H1 (cell line): ENCODE measurements around the gene ITGAV. TPM values are rescaled to one million over a fixed set of nuclear protein-coding genes. Genes with fewer than 3 reads are reported as not detected.

Source experiments
- CTCF ChIA-PET: fragments of 300-600 bp; sonication (Branson Sonifier 250); formaldehyde crosslinking; loops from one replicate; lab custom pipeline; 2021; ENCODE audit not compliant: partially characterized antibody; lab: Charles Lee
- POLR2A ChIA-PET: fragments of 300-600 bp; sonication (Branson Sonifier 250); formaldehyde crosslinking; loops from one replicate; lab custom pipeline; 2021; ENCODE audit warnings: inconsistent platforms; ENCODE audit not compliant: partially characterized antibody; lab: Charles Lee
- DNase-seq, 2 experiments: peaks; one replicate each; pipeline versions ENCODE4 v3.0.0 to v3.0.0-alpha.2; 2010 to 2022; ENCODE audit warnings: low spot score in 2 of 2, low read depth in 1 of 2, mixed read lengths in 1 of 2
- FAIRE-seq: peaks from 2 replicates; lab custom pipeline; 2011; peaks lifted over from hg19 to GRCh38; lab: Jason Lieb, UNC
- H2AFZ ChIP-seq: 2 replicates; pipeline ENCODE4 v1.8.1; 2012; ENCODE audit warnings: low read length, inconsistent platforms
- H2AK5ac ChIP-seq: 2 replicates; pipeline ENCODE4 v1.6.1; 2013; ENCODE audit warnings: low read depth, low read length
- H2BK120ac ChIP-seq: replicated peaks from 2 replicates; pipeline ENCODE3; 2013; ENCODE audit warnings: low read depth, low read length, inconsistent platforms
- H2BK12ac ChIP-seq: 2 replicates; pipeline ENCODE4 v1.6.1; 2013; ENCODE audit warnings: low read depth, low read length
- H2BK15ac ChIP-seq: 2 replicates; pipeline ENCODE4 v1.6.1; 2013; ENCODE audit warnings: low read length
- H2BK20ac ChIP-seq: 2 replicates; pipeline ENCODE4 v1.6.1; 2013; ENCODE audit warnings: low read length
- H2BK5ac ChIP-seq: 2 replicates; pipeline ENCODE4 v1.6.1; 2013; ENCODE audit warnings: low read depth, low read length
- H3K14ac ChIP-seq: 2 replicates; pipeline ENCODE4 v1.6.1; 2013; ENCODE audit warnings: inconsistent platforms; ENCODE audit not compliant: insufficient read length
- H3K18ac ChIP-seq: 2 replicates; pipeline ENCODE4 v1.6.1; 2013; ENCODE audit warnings: low read length; ENCODE audit errors: extremely low read depth
- H3K23ac ChIP-seq: 2 replicates; pipeline ENCODE4 v1.6.1; 2013; ENCODE audit warnings: inconsistent platforms; ENCODE audit not compliant: insufficient read length
- H3K23me2 ChIP-seq: 2 replicates; pipeline ENCODE4 v1.6.1; 2013; ENCODE audit warnings: low read depth, low read length
- H3K27ac ChIP-seq: 2 replicates; pipeline ENCODE4 v1.6.1; 2011; ENCODE audit warnings: low read depth, low read length, inconsistent platforms
- H3K27me3 ChIP-seq, 4 experiments: replicated peaks in 1 of 4; 1 replicate in 1 of 4; 2 replicates in 3 of 4; pipeline versions ENCODE4 v1.6.1 to v1.8.1; 2011 to 2013; ENCODE audit warnings: low read length in 3 of 4, mild to moderate bottlenecking in 3 of 4, inconsistent platforms in 2 of 4, mixed read lengths in 2 of 4, moderate library complexity in 1 of 4; ENCODE audit not compliant: control insufficient read depth in 3 of 4, insufficient read depth in 3 of 4; ENCODE audit errors: extremely low read depth in 1 of 4
- H3K36me3 ChIP-seq, 4 experiments: 2 replicates each; pipeline versions ENCODE4 v1.6.1 to v1.8.1; 2011 to 2013; ENCODE audit warnings: mild to moderate bottlenecking in 4 of 4, low read length in 3 of 4, moderate library complexity in 2 of 4, control low read depth in 1 of 4, inconsistent platforms in 1 of 4; ENCODE audit not compliant: insufficient read depth in 4 of 4, control insufficient read depth in 2 of 4
- H3K4ac ChIP-seq: replicated peaks from 2 replicates; pipeline ENCODE3; 2013; ENCODE audit warnings: low read length, low read depth, mixed read lengths, inconsistent platforms; ENCODE audit not compliant: insufficient read length
- H3K4me1 ChIP-seq, 4 experiments: replicated peaks in 1 of 4; 1 replicate in 1 of 4; 2 replicates in 3 of 4; pipeline versions ENCODE4 v1.6.1 to v1.8.1; 2011 to 2013; ENCODE audit warnings: low read length in 3 of 4, inconsistent platforms in 2 of 4, mixed read lengths in 1 of 4; ENCODE audit not compliant: insufficient read depth in 4 of 4, control insufficient read depth in 3 of 4
- H3K4me2 ChIP-seq, 2 experiments: 2 replicates each; pipeline versions ENCODE4 v1.6.1 to v1.8.1; 2011 to 2013; ENCODE audit warnings: low read depth in 2 of 2, low read length in 2 of 2, control low read depth in 1 of 2, inconsistent platforms in 1 of 2, mild to moderate bottlenecking in 1 of 2; ENCODE audit not compliant: insufficient read depth in 1 of 2
- H3K4me3 ChIP-seq, 4 experiments: fragments of 200-600, 300-600 bp in 1 of 4; sonication (generic), shearing (Covaris generic), sonication (Bioruptor Twin) in 1 of 4; 2 replicates each; pipeline versions ENCODE4 v1.5.1 to v1.8.1; 2011 to 2016; ENCODE audit warnings: low read length in 4 of 4, low read depth in 3 of 4, control low read depth in 2 of 4, inconsistent platforms in 2 of 4, mild to moderate bottlenecking in 2 of 4, mixed read lengths in 1 of 4, moderate library complexity in 1 of 4; ENCODE audit not compliant: insufficient read depth in 2 of 4; ENCODE audit errors: extremely low read depth in 1 of 4
- H3K56ac ChIP-seq: replicated peaks from 2 replicates; pipeline ENCODE3; 2013; ENCODE audit warnings: low read depth, mild to moderate bottlenecking, mixed read lengths, low read length, inconsistent platforms; ENCODE audit not compliant: insufficient read length
- H3K79me1 ChIP-seq: 2 replicates; pipeline ENCODE4 v1.6.1; 2013; ENCODE audit warnings: low read depth, low read length, control low read depth
- H3K79me2 ChIP-seq, 2 experiments: 2 replicates each; pipeline versions ENCODE4 v1.6.1 to v1.8.1; 2012 to 2013; ENCODE audit warnings: low read length in 2 of 2, mild to moderate bottlenecking in 2 of 2, inconsistent platforms in 1 of 2; ENCODE audit not compliant: insufficient read depth in 2 of 2, control insufficient read depth in 1 of 2
- H3K9ac ChIP-seq, 4 experiments: replicated peaks in 1 of 4; 1 replicate in 1 of 4; 2 replicates in 3 of 4; pipeline versions ENCODE4 v1.6.1 to v1.8.1; 2011 to 2013; ENCODE audit warnings: low read depth in 3 of 4, low read length in 3 of 4, control low read depth in 2 of 4, mild to moderate bottlenecking in 2 of 4, moderate library complexity in 2 of 4, inconsistent platforms in 1 of 4; ENCODE audit errors: extremely low read depth in 1 of 4
- H3K9me3 ChIP-seq, 2 experiments: 2 replicates each; pipeline versions ENCODE4 v1.6.1 to v1.8.1; 2012 to 2013; ENCODE audit warnings: mild to moderate bottlenecking in 2 of 2, moderate library complexity in 2 of 2, control low read depth in 1 of 2, inconsistent platforms in 1 of 2, low read depth in 1 of 2, low read length in 1 of 2, mixed read lengths in 1 of 2; ENCODE audit not compliant: insufficient read depth in 2 of 2
- H4K20me1 ChIP-seq, 2 experiments: replicated peaks in 1 of 2; 2 replicates each; pipeline versions ENCODE3 to v1.8.1; 2011 to 2013; ENCODE audit warnings: inconsistent platforms in 2 of 2, low read length in 2 of 2, mild to moderate bottlenecking in 1 of 2; ENCODE audit not compliant: insufficient read depth in 2 of 2, control insufficient read depth in 1 of 2
- H4K5ac ChIP-seq: 2 replicates; pipeline ENCODE4 v1.6.1; 2013; ENCODE audit warnings: low read length, low read depth, mixed read lengths, inconsistent platforms; ENCODE audit not compliant: insufficient read length
- H4K8ac ChIP-seq: 2 replicates; pipeline ENCODE4 v1.8.0; 2013; ENCODE audit warnings: mild to moderate bottlenecking, moderate library complexity, low read length, inconsistent platforms; ENCODE audit not compliant: insufficient read depth; ENCODE audit errors: extremely low read depth
- H4K91ac ChIP-seq: replicated peaks from 2 replicates; pipeline ENCODE3; 2013; ENCODE audit warnings: low read length, mixed read lengths, inconsistent platforms; ENCODE audit not compliant: insufficient read length
- HDAC2 ChIP-seq, 2 experiments: fragments of 300-600 bp in 1 of 2; sonication (generic) in 1 of 2; IDR thresholded peaks; 2 replicates each; pipeline ENCODE4 v1.6.1; 2011 to 2012; ENCODE audit warnings: low read depth in 2 of 2, low read length in 2 of 2, mild to moderate bottlenecking in 2 of 2, moderate library complexity in 2 of 2, borderline replicate concordance in 1 of 2, inconsistent platforms in 1 of 2
- MAFK ChIP-seq: IDR thresholded peaks from 2 replicates; pipeline ENCODE4 v1.6.1; 2012; ENCODE audit warnings: low read depth, mild to moderate bottlenecking, improper control_type of control experiment, low read length
- TBP ChIP-seq: IDR thresholded peaks from 2 replicates; pipeline ENCODE4 v1.6.1; 2011; ENCODE audit warnings: low read depth, low read length, improper control_type of control experiment
- WGBS, 2 experiments: shearing (Covaris generic) in 1 of 2; methylation state at CpG; one replicate each; pipeline versions ENCODE4 v1.1.6 to v1.1.7; 2013 to 2015; ENCODE audit warnings: low lambda C conversion rate in 2 of 2, mixed read lengths in 2 of 2, inconsistent platforms in 1 of 2, low coverage in 1 of 2, missing lambda C conversion rate in 1 of 2; ENCODE audit not compliant: insufficient replicate concordance in 2 of 2, insufficient coverage in 1 of 2, insufficient read length in 1 of 2; ENCODE audit errors: extremely low coverage in 1 of 2, missing lambda C conversion rate in 1 of 2; 5-methylcytosine and 5-hydroxymethylcytosine counted together
- polyA plus RNA-seq, 7 experiments: library from polyadenylated mRNA; depleted of rRNA in 3 of 7; stranded (reverse) in 5 of 7; unstranded in 2 of 7; fragments of >200 nt in 5 of 7; fragments of 200-250 nt in 2 of 7; gene quantifications; 1 replicate in 5 of 7; 2 replicates in 1 of 7; 4 replicates in 1 of 7; pipeline versions ENCODE4 v1.2.1 to v1.2.3, GENCODE V29; 2011 to 2013; ENCODE audit warnings: missing spikeins in 2 of 7, mixed read lengths in 2 of 7
- total RNA-seq: library from RNA; stranded (reverse); fragmentation: NEBNext Ultra II Directional; extraction: Animal tissue kit (Norgen Biotek cat#: 25700); gene quantifications from 2 replicates; pipeline ENCODE4 v1.2.1, GENCODE V29; 2021

The ITGAV gene
- total and polyA plus RNA-seq, 2 of the 8 experiments (the other 6 are each of a cell fraction or from before 2014, with no cell fraction given): 11.7 to 42.4 TPM

GRCh38 chr2:186623084-186623483 lies 33.2 kb downstream of the ITGAV start:
- no peak overlapping the region for H3K4ac ChIP-seq
- WGBS, 2 experiments: 93% methylated on average over 2 of the region's 2 CpGs; no CpG with 5 or more reads in 1 of the 2 experiments
- no peak overlapping the region for H2AK5ac ChIP-seq
- H3K9ac ChIP-seq: no peak overlapping the region
- no peak overlapping the region for H4K8ac ChIP-seq
- H3K4me2 ChIP-seq: no peak overlapping the region
- no peak for DNase-seq
- H3K27ac ChIP-seq: no peak overlapping the region
- TF ChIP-seq TBP: no peak
- no peak for TF ChIP-seq HDAC2 (IDR thresholded peaks at IDR 0.05; ENCODE audit: borderline replicate concordance in 1 of 2, low read depth in 2 of 2, low read length in 2 of 2)
- peak; percentile 82 for TF ChIP-seq MAFK
- TF ChIP-seq, all 59 proteins: peak for 1
- FAIRE-seq: no peak
- no peak overlapping the region for H4K91ac ChIP-seq
- no peak overlapping the region for H3K14ac ChIP-seq
- H3K4me3 ChIP-seq: no peak overlapping the region
- no peaks in the 10 kb centered on the region for H3K9me3 ChIP-seq
- H3K56ac ChIP-seq: no peak overlapping the region
- H2AFZ ChIP-seq: no peak overlapping the region
- no peak overlapping the region for H3K23ac ChIP-seq
- H3K27me3 ChIP-seq: no peaks in the 10 kb centered on the region
- peaks cover 0 to 7% (median 4%) of the 10 kb centered on the region in 4 experiments; a peak in 2 of 8 replicates for H3K36me3 ChIP-seq
- CTCF ChIA-PET: interaction anchor here (1.2 kb wide), 1 partner anchor 19 kb away, joined by 3 read pairs; no protein-coding TSS in a partner anchor
- H3K79me2 ChIP-seq: no peaks in the 10 kb centered on the region
- H4K5ac ChIP-seq: no peak overlapping the region
- H2BK20ac ChIP-seq: no peak overlapping the region
- no peaks in the 10 kb centered on the region for H3K79me1 ChIP-seq
- no peak overlapping the region for H2BK120ac ChIP-seq
- H2BK5ac ChIP-seq: no peak overlapping the region
- H3K23me2 ChIP-seq: no peaks in the 10 kb centered on the region; the same call in 1 of the 2 replicates
- H2BK12ac ChIP-seq: no peak overlapping the region
- POLR2A ChIA-PET: no interaction called here
- H3K18ac ChIP-seq: no peak overlapping the region
- no peaks in the 10 kb centered on the region for H3K4me1 ChIP-seq
- H2BK15ac ChIP-seq: no peak overlapping the region
- no peaks in the 10 kb centered on the region for H4K20me1 ChIP-seq
